ENCODE data around the gene MLLT1. TPM values are rescaled to one million over a fixed set of nuclear protein-coding genes. Genes with fewer than 3 reads are reported as not detected.

The MLLT1 gene
- total and polyA plus RNA-seq, 2 donors (not counting 1 experiment from before 2014, with no cell fraction given): 19.4 to 40.2 TPM

- Mint-ChIP-seq H3K27me3 (no peaks in the 10 kb centered on the region), H3K4me3 (no peak overlapping the region), H3K9me3 (ENCODE audit: insufficient read depth) (no peaks in the 10 kb centered on the region), H3K4me1 (peaks cover 3% of the 10 kb centered on the region), H3K27ac (no peak overlapping the region)
- Histone ChIP-seq H3K27me3 (replicated peaks in 1 of 4; ENCODE audit: control extremely low read depth in 1 of 4, control insufficient read depth in 3 of 4, insufficient read depth in 4 of 4, low read length in 3 of 4) (no peaks in the 10 kb centered on the region), H3K27ac (ENCODE audit: low read length in 2 of 2) (no peak overlapping the region), H3K4me1 (ENCODE audit: control insufficient read depth in 2 of 2, insufficient read depth in 2 of 2, low read length in 2 of 2) (peaks cover 0 to 6% of the 10 kb centered on the region in 2 donors), H3K4me3 (ENCODE audit: control extremely low read depth in 1 of 5, extremely low read depth in 1 of 5, insufficient read depth in 1 of 5, low read depth in 2 of 5, low read length in 4 of 5) (no peak overlapping the region), H4K20me1 (ENCODE audit: control insufficient read depth, insufficient read depth, low read length, poor library complexity, severe bottlenecking) (peaks cover 15% of the 10 kb centered on the region), H3K9me3 (ENCODE audit: control extremely low read depth in 1 of 3, control insufficient read depth in 2 of 3, insufficient read depth in 1 of 3, low read length in 2 of 3) (no peaks in the 10 kb centered on the region), H3K9ac (ENCODE audit: low read length) (no peak overlapping the region), H2AFZ (ENCODE audit: insufficient read depth, low read depth, low read length, poor library complexity, severe bottlenecking) (no peak overlapping the region), H3K36me3 (replicated peaks in 1 of 2; ENCODE audit: control extremely low read depth in 1 of 2, control insufficient read depth in 1 of 2, extremely low read depth in 1 of 2, insufficient read depth in 2 of 2, low read length in 1 of 2) (peaks cover 0 to 12% of the 10 kb centered on the region in 2 experiments), H3K4me2 (replicated peaks; ENCODE audit: low read depth, low read length, poor library complexity, severe bottlenecking) (no peak overlapping the region), H3K79me2 (ENCODE audit: control insufficient read depth, insufficient read depth, low read length) (no peaks in the 10 kb centered on the region)
- ChIA-PET CTCF (interaction anchor here (0.6 to 3.2 kb wide), 32 partner anchors 10 to 648 kb away, joined by 3 to 43 read pairs (median 4); partner anchors contain the start of gene GPR108), POLR2A (interaction anchor here (0.6 to 0.7 kb wide), 2 partner anchors 510 to 644 kb away, joined by 5 to 9 read pairs; no protein-coding TSS in a partner anchor)
- WGBS (ENCODE audit: insufficient coverage): 74% methylated on average over 14 of the region's 18 CpGs
- DNase-seq (peak; percentile 82), ATAC-seq (ENCODE audit: low read depth) (peak; percentile 79)
- TF ChIP-seq EZH2 (IDR thresholded peaks at IDR 0.05; ENCODE audit: borderline replicate concordance, insufficient read depth, low read depth, low read length, poor library complexity, severe bottlenecking) (no peak), CTCF (IDR thresholded peaks at IDR 0.05) (peak; percentile 92)
- intact Hi-C loops (cut with micrococcal nuclease): loop anchor here (2.0 kb wide), 1 partner anchor 286 kb away; no protein-coding TSS in a partner anchor
Measured at GRCh38 chr19:6218491-6219146, 61.2 kb downstream of the MLLT1 start.

- H3K9me3 Mint-ChIP-seq (ENCODE audit: insufficient read depth): no peaks in the 10 kb centered on the region
- TF ChIP-seq EZH2 (IDR thresholded peaks at IDR 0.05; ENCODE audit: borderline replicate concordance, insufficient read depth, low read depth, low read length, poor library complexity, severe bottlenecking) (no peak), CTCF (IDR thresholded peaks at IDR 0.05) (no peak)
- H2AFZ ChIP-seq (ENCODE audit: insufficient read depth, low read depth, low read length, poor library complexity, severe bottlenecking): no peak overlapping the region
- H3K27me3 Mint-ChIP-seq: no peaks in the 10 kb centered on the region
- DNase-seq (no peak), ATAC-seq (ENCODE audit: low read depth) (no peak)
- no peak overlapping the region for H3K4me2 ChIP-seq (replicated peaks; ENCODE audit: low read depth, low read length, poor library complexity, severe bottlenecking)
- intact Hi-C loops (cut with micrococcal nuclease): loop anchor here (2.0 kb wide), 1 partner anchor 287 kb away; no protein-coding TSS in a partner anchor
- H3K36me3 ChIP-seq (replicated peaks in 1 of 2; ENCODE audit: control extremely low read depth in 1 of 2, control insufficient read depth in 1 of 2, extremely low read depth in 1 of 2, insufficient read depth in 2 of 2, low read length in 1 of 2): peaks cover 0 to 12% of the 10 kb centered on the region in 2 experiments
- CTCF ChIA-PET: interaction anchor here (1.0 to 3.2 kb wide), 24 partner anchors 10 to 649 kb away, joined by 3 to 43 read pairs (median 5); partner anchors contain the start of gene GPR108
- H4K20me1 ChIP-seq (ENCODE audit: control insufficient read depth, insufficient read depth, low read length, poor library complexity, severe bottlenecking): peaks cover 13% of the 10 kb centered on the region
- H3K4me1 ChIP-seq (ENCODE audit: control insufficient read depth in 2 of 2, insufficient read depth in 2 of 2, low read length in 2 of 2): peaks cover 0 to 6% of the 10 kb centered on the region in 2 donors
- H3K4me3 ChIP-seq (ENCODE audit: control extremely low read depth in 1 of 5, extremely low read depth in 1 of 5, insufficient read depth in 1 of 5, low read depth in 2 of 5, low read length in 4 of 5): no peak overlapping the region
- H3K27ac Mint-ChIP-seq: no peak overlapping the region
- no peaks in the 10 kb centered on the region for H3K9me3 ChIP-seq (ENCODE audit: control extremely low read depth in 1 of 3, control insufficient read depth in 2 of 3, insufficient read depth in 1 of 3, low read length in 2 of 3)
- no peak overlapping the region for H3K9ac ChIP-seq (ENCODE audit: low read length)
- POLR2A ChIA-PET: no interaction called here
- H3K79me2 ChIP-seq (ENCODE audit: control insufficient read depth, insufficient read depth, low read length): no peaks in the 10 kb centered on the region
- H3K4me1 Mint-ChIP-seq: peaks cover 3% of the 10 kb centered on the region
- no peaks in the 10 kb centered on the region for H3K27me3 ChIP-seq (replicated peaks in 1 of 4; ENCODE audit: control extremely low read depth in 1 of 4, control insufficient read depth in 3 of 4, insufficient read depth in 4 of 4, low read length in 3 of 4)
- H3K4me3 Mint-ChIP-seq: no peak overlapping the region
- WGBS (ENCODE audit: insufficient coverage): 97% methylated on average over 16 of the region's 17 CpGs
- no peak overlapping the region for H3K27ac ChIP-seq (ENCODE audit: low read length in 2 of 2)
Measured at GRCh38 chr19:6217752-6218334, 61.9 kb downstream of the MLLT1 start.

All from B cell (primary cell).